Spinal cord (tissue), 10 donors: ENCODE measurements around the gene SRCAP. TPM values are rescaled to one million over a fixed set of nuclear protein-coding genes. Genes with fewer than 3 reads are reported as not detected.

Experiments
- DNase-seq, 6 donors: peaks; one replicate each; pipeline versions ENCODE4 v3.0.0 to v3.0.0-alpha.2; 2013 to 2015; ENCODE audit warnings: low spot score in 6 of 6, low read depth in 4 of 6
- H3K27ac ChIP-seq: one replicate; pipeline ENCODE4 v1.5.1; 2013; ENCODE audit warnings: low read depth, low read length, control low read depth
- H3K27me3 ChIP-seq: one replicate; pipeline ENCODE4 v1.6.1; 2013; ENCODE audit warnings: low read length; ENCODE audit not compliant: control insufficient read depth, insufficient read depth
- H3K36me3 ChIP-seq: one replicate; pipeline ENCODE4 v1.6.1; 2013; ENCODE audit warnings: low read length; ENCODE audit not compliant: control insufficient read depth, insufficient read depth
- H3K4me1 ChIP-seq: one replicate; pipeline ENCODE4 v1.6.1; 2013; ENCODE audit warnings: low read length; ENCODE audit not compliant: control insufficient read depth, insufficient read depth
- H3K4me3 ChIP-seq: one replicate; pipeline ENCODE4 v1.5.1; 2013; ENCODE audit warnings: low read depth, low read length, control low read depth
- H3K9me3 ChIP-seq: one replicate; pipeline ENCODE4 v1.6.1; 2013; ENCODE audit warnings: low read length; ENCODE audit not compliant: control insufficient read depth, insufficient read depth
- WGBS: methylation state at CpG from one replicate; pipeline ENCODE4 v1.1.5; 2013; ENCODE audit warnings: missing lambda C conversion rate; ENCODE audit not compliant: insufficient coverage; 5-methylcytosine and 5-hydroxymethylcytosine counted together
- polyA plus RNA-seq, 2 donors: library from polyadenylated mRNA; unstranded; fragments of 120-200 nt; gene quantifications; one replicate each; pipeline ENCODE4 v1.2.1, GENCODE V29; 2013; ENCODE audit not compliant: insufficient read length in 2 of 2
- total RNA-seq, 2 donors: library from RNA; depleted of rRNA in 1 of 2; stranded (reverse); fragments of 120-200 nt in 1 of 2; fragments of >200 nt in 1 of 2; gene quantifications; one replicate each; pipeline versions ENCODE4 v1.2.3 to v1.2.4, GENCODE V29; 2013 to 2014
- donor health status: healthy.

The SRCAP gene
- total and polyA plus RNA-seq, 4 donors: 15.2 to 48.6 (median 33.4) TPM

DNA sequence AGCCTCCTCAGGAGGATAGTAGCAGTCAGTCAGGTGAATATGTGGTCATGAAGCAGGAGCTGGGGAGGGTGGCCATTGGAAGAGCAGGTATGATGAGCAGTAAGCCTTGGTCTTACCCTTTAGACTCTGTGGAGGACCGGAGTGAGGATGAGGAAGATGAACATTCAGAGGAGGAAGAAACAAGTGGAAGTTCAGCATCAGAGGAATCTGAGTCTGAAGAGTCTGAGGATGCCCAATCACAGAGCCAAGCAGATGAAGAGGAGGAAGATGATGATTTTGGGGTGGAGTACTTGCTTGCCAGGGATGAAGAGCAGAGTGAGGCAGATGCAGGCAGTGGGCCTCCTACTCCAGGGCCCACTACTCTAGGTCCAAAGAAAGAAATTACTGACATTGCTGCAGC, 12.7 kb downstream of the SRCAP start:
- no peak for DNase-seq
- H3K27ac ChIP-seq: no peak overlapping the region
- no peaks in the 10 kb centered on the region for H3K4me1 ChIP-seq
- H3K4me3 ChIP-seq: no peak overlapping the region
- 93% methylated on average over 1 of the region's 1 CpG for WGBS
- H3K36me3 ChIP-seq: peaks cover 93% of the 10 kb centered on the region
- no peaks in the 10 kb centered on the region for H3K27me3 ChIP-seq
- no peaks in the 10 kb centered on the region for H3K9me3 ChIP-seq

DNA sequence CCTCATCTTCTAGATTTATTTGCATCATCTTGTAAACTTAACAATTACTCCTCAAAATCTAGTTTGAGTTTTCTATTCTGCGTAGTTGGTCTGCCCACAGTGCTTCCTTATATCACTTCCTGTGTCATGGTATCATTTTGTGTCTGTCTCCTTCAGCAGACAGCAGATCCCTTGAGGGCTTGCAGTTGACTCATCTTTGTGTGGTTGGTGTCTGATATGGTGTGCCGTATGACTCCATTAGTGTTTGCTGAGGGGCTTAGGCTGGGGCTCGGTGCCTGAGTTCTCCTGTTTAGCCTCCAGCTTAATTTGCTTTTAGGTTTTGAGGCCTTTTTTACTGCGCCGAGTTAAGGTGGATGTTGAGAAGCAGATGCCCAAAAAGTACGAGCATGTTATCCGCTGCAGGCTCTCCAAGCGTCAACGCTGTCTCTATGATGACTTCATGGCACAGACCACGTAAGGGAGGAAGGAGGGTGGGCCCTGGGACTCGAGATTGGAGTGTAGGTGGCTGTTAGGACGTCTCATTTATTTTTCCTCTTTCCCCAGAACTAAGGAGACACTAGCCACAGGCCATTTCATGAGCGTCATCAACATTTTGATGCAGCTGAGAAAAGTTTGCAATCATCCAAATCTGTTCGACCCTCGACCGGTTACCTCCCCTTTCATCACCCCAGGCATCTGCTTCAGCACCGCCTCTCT, 16.9 kb downstream of the SRCAP start:
- Histone ChIP-seq H3K9me3 (no peaks in the 10 kb centered on the region), H3K4me3 (no peak overlapping the region), H3K27me3 (no peaks in the 10 kb centered on the region), H3K27ac (no peak overlapping the region), H3K36me3 (peaks cover 87% of the 10 kb centered on the region), H3K4me1 (no peaks in the 10 kb centered on the region)
- no peak for DNase-seq
- 96% methylated on average over 10 of the region's 17 CpGs for WGBS

DNA sequence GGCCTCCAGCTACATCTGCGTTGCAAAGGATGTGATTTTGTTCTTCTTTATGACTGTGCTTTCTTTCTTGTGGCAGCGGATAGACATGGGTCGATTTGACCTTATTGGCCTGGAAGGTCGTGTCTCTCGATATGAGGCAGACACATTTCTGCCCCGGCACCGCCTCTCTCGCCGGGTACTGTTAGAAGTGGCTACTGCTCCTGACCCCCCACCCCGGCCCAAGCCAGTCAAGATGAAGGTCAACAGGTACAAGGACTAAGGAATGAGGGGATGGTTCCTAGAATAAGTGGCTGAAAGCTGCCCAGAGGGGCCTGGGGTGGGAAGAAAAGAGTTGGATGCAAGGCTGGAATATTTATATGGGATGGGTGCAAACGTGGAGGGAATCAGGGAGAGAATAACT, 21.1 kb downstream of the SRCAP start:
- peaks cover 3% of the 10 kb centered on the region for H3K4me1 ChIP-seq
- DNase-seq: no peak
- 96% methylated on average over 9 of the region's 11 CpGs for WGBS
- no peak overlapping the region for H3K4me3 ChIP-seq
- peaks cover 89% of the 10 kb centered on the region for H3K36me3 ChIP-seq
- no peaks in the 10 kb centered on the region for H3K27me3 ChIP-seq
- H3K27ac ChIP-seq: no peak overlapping the region
- H3K9me3 ChIP-seq: no peaks in the 10 kb centered on the region

DNA sequence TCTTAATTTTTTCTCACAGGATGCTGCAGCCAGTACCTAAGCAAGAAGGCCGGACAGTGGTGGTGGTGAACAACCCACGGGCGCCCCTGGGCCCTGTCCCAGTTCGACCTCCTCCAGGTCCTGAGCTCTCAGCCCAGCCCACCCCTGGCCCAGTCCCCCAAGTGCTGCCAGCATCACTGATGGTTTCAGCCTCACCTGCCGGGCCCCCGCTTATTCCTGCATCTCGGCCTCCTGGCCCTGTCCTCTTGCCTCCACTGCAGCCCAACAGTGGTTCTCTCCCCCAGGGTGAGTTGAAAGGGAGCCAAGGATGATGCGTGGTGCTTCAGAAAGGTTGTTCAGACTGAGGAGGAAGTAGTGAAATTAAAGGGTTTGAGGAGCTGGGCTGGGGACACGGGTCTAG, 21.7 kb downstream of the SRCAP start:
- DNase-seq: no peak
- no peak overlapping the region for H3K4me3 ChIP-seq
- no peak overlapping the region for H3K27ac ChIP-seq
- peaks cover 91% of the 10 kb centered on the region for H3K36me3 ChIP-seq
- H3K27me3 ChIP-seq: no peaks in the 10 kb centered on the region
- H3K9me3 ChIP-seq: no peaks in the 10 kb centered on the region
- H3K4me1 ChIP-seq: peaks cover 3% of the 10 kb centered on the region
- WGBS: 97% methylated on average over 8 of the region's 9 CpGs

DNA sequence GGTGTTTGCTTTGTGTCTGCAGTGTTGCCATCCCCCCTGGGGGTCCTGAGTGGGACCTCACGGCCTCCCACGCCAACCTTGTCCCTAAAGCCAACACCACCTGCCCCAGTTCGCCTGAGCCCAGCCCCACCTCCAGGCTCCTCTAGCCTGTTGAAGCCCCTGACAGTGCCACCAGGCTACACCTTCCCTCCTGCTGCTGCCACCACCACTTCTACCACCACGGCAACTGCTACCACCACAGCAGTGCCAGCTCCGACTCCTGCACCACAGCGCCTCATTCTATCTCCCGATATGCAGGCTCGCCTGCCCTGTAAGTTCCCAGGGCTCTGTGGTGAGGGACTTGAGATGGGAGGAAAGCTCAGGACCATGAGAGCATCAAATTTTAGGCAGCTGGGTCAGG, 22.2 kb downstream of the SRCAP start:
- 99% methylated on average over 6 of the region's 8 CpGs for WGBS
- Histone ChIP-seq H3K27me3 (no peaks in the 10 kb centered on the region), H3K36me3 (peaks cover 90% of the 10 kb centered on the region)

DNA sequence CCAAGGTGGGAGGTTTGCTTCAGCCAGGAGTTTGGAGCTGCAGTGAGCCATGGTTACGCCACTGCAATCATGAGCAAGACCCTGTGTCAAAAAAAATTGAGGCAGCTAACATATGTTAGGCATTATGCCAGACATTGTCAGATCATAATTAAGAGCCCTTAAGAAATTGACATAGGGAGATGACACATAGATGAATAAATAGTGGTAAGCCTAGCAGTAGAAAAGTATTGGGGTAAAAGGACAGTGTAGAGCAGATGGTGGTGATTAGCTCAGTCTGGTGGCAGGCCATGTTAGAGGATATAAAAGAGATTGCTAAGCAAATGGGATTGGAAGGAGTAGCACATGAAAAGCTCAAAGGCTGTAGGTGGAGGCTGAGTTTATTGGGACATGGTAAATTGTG, 22.6 kb downstream of the SRCAP start:
- Histone ChIP-seq H3K27ac (no peak overlapping the region), H3K4me3 (no peak overlapping the region), H3K9me3 (no peaks in the 10 kb centered on the region), H3K4me1 (peaks cover 3% of the 10 kb centered on the region), H3K27me3 (no peaks in the 10 kb centered on the region), H3K36me3 (peaks cover 91% of the 10 kb centered on the region)
- WGBS: 100% methylated on average over 1 of the region's 1 CpG
- DNase-seq: no peak

More for the DNA sequence above, 22.2 kb downstream of the SRCAP start:
- Histone ChIP-seq H3K9me3 (no peaks in the 10 kb centered on the region), H3K27ac (no peak overlapping the region), H3K4me1 (peaks cover 3% of the 10 kb centered on the region), H3K4me3 (no peak overlapping the region)
- DNase-seq: no peak

DNA sequence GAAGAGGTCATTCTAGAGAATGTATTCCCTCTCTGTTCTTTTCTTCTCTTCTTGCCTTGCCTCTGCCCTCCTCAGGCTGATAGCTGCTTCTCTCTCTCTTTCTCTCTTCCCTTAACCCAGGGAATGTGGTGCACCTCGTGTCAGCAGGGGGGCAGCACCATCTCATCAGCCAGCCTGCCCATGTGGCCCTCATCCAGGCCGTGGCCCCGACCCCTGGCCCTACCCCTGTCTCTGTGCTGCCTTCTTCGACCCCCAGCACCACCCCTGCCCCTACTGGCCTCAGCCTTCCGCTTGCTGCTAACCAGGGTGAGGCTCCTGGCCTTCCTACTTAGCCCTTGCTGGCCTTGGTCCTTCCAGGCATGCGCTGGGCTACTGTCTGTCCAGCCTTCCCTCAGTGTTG, 23.5 kb downstream of the SRCAP start:
- WGBS: 91% methylated on average over 6 of the region's 6 CpGs
- peaks cover 3% of the 10 kb centered on the region for H3K4me1 ChIP-seq
- no peak overlapping the region for H3K27ac ChIP-seq
- H3K36me3 ChIP-seq: peaks cover 94% of the 10 kb centered on the region
- H3K4me3 ChIP-seq: no peak overlapping the region
- no peaks in the 10 kb centered on the region for H3K9me3 ChIP-seq
- no peaks in the 10 kb centered on the region for H3K27me3 ChIP-seq
- DNase-seq: no peak

DNA sequence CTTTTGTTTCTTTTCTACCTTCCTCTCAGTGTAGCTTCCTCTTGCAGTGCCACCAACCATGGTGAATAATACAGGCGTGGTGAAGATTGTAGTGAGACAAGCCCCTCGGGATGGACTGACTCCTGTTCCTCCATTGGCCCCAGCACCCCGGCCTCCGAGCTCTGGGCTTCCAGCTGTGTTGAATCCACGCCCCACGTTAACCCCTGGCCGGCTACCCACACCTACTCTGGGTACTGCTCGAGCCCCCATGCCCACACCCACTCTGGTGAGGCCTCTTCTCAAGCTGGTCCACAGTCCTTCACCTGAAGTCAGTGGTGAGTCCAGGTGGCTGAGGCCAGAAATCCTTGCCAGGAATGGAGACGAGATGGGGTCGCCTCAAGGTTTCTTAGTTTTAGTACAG, 23.9 kb downstream of the SRCAP start:
- no peak for DNase-seq
- Histone ChIP-seq H3K27ac (no peak overlapping the region), H3K9me3 (no peaks in the 10 kb centered on the region), H3K36me3 (peaks cover 94% of the 10 kb centered on the region), H3K4me1 (peaks cover 3% of the 10 kb centered on the region), H3K27me3 (no peaks in the 10 kb centered on the region), H3K4me3 (no peak overlapping the region)
- WGBS: 95% methylated on average over 10 of the region's 10 CpGs

DNA sequence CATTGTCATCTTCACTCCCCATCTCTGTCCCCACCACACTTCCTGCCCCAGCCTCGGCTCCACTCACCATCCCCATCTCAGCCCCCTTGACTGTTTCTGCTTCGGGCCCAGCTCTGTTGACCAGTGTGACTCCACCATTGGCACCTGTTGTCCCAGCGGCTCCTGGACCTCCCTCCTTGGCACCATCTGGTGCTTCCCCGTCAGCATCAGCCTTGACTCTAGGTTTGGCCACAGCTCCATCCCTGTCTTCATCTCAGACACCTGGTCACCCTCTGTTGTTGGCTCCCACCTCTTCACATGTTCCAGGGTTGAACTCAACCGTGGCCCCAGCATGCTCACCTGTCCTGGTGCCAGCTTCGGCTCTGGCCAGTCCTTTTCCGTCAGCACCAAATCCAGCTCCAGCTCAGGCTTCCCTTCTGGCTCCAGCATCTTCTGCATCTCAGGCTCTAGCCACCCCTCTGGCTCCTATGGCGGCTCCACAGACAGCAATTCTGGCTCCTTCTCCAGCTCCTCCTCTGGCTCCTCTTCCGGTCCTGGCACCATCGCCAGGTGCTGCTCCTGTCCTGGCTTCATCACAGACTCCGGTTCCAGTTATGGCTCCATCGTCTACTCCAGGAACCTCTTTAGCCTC, 24.9 kb downstream of the SRCAP start:
- H3K27me3 ChIP-seq: no peaks in the 10 kb centered on the region
- peaks cover 3% of the 10 kb centered on the region for H3K4me1 ChIP-seq
- no peaks in the 10 kb centered on the region for H3K9me3 ChIP-seq
- H3K36me3 ChIP-seq: peaks cover 88% of the 10 kb centered on the region
- DNase-seq: no peak
- WGBS: 94% methylated on average over 12 of the region's 12 CpGs
- no peak overlapping the region for H3K4me3 ChIP-seq
- H3K27ac ChIP-seq: no peak overlapping the region
